ENCODE data around the gene TEX26.

GRCh38 chr13:31011193-31011860, 78.9 kb downstream of the TEX26 start:
- TF ChIP-seq CEBPB (IDR thresholded peaks at IDR 0.05) (no peak), EP300 (IDR thresholded peaks at IDR 0.05; ENCODE audit: borderline replicate concordance) (no peak), NFIC (IDR thresholded peaks at IDR 0.05) (no peak), ZBTB7A (IDR thresholded peaks at IDR 0.05; ENCODE audit: low read depth) (no peak), CREB1 (IDR thresholded peaks at IDR 0.05; ENCODE audit: low read depth) (no peak), FOXM1 (IDR thresholded peaks at IDR 0.05; ENCODE audit: borderline replicate concordance, low read depth) (no peak), TCF12 (IDR thresholded peaks at IDR 0.05; ENCODE audit: low read depth) (no peak)
- TF ChIP-seq, protein P1, sequence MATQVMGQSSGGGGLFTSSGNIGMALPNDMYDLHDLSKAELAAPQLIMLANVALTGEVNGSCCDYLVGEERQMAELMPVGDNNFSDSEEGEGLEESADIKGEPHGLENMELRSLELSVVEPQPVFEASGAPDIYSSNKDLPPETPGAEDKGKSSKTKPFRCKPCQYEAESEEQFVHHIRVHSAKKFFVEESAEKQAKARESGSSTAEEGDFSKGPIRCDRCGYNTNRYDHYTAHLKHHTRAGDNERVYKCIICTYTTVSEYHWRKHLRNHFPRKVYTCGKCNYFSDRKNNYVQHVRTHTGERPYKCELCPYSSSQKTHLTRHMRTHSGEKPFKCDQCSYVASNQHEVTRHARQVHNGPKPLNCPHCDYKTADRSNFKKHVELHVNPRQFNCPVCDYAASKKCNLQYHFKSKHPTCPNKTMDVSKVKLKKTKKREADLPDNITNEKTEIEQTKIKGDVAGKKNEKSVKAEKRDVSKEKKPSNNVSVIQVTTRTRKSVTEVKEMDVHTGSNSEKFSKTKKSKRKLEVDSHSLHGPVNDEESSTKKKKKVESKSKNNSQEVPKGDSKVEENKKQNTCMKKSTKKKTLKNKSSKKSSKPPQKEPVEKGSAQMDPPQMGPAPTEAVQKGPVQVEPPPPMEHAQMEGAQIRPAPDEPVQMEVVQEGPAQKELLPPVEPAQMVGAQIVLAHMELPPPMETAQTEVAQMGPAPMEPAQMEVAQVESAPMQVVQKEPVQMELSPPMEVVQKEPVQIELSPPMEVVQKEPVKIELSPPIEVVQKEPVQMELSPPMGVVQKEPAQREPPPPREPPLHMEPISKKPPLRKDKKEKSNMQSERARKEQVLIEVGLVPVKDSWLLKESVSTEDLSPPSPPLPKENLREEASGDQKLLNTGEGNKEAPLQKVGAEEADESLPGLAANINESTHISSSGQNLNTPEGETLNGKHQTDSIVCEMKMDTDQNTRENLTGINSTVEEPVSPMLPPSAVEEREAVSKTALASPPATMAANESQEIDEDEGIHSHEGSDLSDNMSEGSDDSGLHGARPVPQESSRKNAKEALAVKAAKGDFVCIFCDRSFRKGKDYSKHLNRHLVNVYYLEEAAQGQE (IDR thresholded peaks at IDR 0.05; ENCODE audit: low read depth), result no peak

Measured in Ishikawa (cell line).